GM21367 (cell line): ENCODE data around the gene SLC18A3.

Experiments used
- ATAC-seq: cut with Tn5 transposase; IDR thresholded peaks from one replicate; pipeline ENCODE4 v1.9.1; 2021; ENCODE audit not compliant: unreplicated experiment

Gene SLC18A3

DNA sequence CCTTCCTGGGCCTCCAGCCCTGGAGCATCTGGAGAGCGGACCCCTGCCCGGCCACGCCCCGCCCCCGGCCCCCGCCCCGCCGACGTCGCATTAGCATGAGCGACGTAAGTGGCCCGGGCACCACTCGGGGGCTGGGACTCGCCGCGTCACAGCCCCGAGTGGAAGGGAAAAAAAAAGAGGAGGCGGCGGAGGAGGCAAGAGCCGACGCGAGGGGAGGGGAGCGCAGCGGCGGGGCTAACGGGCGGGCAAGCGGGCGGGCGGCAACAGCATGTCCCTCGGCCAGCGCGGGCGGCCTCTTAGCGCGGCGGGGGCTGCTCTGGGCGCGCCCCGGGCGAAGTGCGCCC is at the start of gene SLC18A3:
Gene SLC18A3, plus strand, starts transcription at position 197 of the 344 bp plus-strand sequence. CDS start 431 bp downstream, outside the sequence.
- no peak for ATAC-seq

DNA sequence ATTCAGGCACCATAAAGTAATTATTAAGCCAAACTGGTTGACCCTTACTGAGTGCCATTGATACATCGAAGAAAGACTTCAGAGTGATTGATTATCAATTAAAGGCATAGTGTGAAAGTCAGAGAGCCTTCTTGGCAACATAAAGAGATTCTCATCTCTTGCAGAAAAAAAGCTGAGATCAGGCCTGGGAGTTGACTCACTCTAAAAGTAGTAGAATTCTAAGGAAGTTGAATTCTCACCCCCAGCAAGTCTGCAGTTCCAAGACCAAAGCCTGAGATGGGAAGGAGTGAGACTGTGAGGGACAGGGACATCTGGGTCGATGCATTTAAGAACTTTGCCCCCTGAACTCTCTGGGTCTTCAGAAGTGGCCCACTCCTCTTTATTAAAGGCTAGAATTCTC is 49.6 kb upstream of the SLC18A3 start:
- ATAC-seq, result no peak

DNA sequence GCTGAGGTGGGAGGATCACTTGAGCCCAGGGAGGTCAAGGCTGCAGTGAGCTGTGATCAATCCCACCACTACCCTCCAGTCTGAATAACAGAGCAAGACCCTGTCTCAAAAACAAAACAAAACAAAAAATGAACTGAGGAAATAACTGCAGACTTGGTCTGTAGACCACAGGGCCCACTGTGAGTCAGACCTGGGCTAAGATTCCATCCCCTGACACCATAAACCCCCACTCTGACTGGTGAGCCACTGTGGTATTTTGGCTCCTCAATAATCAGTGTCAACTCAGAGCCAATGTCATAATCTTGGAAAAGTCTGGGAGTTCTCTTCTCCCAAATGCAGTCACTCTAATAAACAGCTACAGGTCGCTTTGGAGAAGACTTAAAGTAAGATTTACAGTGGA is 47.2 kb upstream of the SLC18A3 start:
- no peak for ATAC-seq

DNA sequence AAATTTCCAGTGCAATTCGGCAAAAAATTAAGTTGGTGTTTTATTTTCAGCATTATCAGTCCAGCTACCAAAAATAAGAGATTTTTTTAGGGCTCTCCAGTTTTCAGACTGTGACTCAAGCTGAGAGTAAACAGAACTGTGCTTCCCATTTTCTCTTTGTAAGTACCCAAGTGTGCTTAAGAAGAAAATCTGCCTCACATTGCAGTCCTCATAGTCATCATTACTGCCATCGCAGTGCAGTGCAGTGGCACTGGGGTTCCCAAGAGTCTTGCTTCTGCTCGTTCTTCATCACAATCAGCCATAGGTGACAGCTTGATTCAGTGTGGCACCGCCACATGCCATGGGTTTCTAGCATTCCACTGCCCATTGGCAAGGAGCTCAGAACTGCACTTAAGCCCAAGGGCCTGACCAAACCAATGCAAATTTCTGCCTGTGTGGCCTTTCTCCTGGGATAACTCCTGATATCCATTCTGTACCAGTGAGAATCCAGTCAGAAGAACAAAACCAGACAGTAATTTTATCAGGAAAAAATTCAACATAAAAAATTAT is 45.6 kb upstream of the SLC18A3 start:
- ATAC-seq, result no peak

DNA sequence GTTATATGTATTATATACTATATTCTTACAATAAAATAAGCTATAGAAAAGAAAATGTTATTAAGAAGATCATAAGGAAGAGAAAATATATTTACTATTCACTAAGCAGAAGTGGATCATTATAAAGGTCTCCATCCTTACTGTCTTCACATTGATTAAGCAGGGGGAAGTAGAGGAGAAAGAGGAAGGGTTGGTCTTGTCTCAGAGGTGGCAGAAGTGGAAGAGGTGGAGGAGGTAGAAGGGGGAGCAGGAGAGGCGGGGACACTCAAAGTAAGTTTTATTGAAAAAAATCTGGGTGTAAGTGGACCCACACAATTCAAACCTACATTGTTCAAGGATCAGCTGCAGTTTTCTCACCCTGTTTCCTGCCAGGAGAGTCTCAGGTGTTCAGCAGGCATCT is 42.3 kb upstream of the SLC18A3 start:
- peak; percentile 9 for ATAC-seq

DNA sequence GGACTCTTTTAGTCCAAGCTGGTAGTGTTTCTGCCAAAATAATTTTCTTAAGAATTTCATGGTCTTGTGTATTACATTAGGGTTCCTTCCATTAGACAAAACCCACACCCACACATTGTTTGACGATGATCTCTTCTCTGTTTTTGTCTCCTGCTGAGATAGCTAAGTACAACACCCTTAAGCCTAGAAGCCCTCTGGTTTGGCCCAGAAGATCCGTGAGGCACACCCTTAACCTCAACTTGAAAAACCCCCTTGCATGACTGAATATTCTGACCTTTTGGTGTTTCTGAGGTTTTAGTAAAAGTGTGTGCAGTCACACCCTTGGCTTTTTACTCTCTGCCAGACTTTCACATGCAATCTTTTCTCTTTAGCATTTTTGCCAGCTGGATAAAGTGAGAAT is 41.9 kb upstream of the SLC18A3 start:
- peak; percentile 75 for ATAC-seq

DNA sequence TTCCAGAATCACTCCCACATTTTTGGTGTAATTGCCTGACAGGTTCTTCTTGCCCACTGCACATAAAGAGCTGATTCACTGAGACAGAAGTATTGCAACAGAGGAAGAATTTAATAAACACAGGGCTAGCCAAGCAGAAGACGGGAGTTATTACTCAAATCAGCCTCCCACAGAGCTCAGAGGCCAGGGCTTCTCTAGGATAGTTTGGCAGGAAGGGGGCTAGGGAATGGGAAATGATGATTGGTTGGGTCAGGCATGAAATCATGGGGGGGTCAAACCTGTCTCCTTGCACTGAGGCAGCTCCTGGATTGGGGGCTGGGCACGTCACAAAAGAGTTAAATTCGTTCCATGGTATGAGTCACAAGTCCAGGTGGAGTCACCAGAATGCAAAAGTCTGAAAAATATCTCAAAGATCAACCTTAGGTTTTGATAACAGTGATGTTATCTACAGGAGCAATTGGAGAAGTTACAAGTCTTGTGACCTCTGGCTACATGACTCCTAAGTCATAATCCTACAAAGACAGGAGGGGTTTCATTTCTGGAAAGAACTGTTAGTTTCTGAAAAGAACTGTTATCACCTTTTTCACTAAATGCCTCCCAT is 41.0 kb upstream of the SLC18A3 start:
- no peak for ATAC-seq

DNA sequence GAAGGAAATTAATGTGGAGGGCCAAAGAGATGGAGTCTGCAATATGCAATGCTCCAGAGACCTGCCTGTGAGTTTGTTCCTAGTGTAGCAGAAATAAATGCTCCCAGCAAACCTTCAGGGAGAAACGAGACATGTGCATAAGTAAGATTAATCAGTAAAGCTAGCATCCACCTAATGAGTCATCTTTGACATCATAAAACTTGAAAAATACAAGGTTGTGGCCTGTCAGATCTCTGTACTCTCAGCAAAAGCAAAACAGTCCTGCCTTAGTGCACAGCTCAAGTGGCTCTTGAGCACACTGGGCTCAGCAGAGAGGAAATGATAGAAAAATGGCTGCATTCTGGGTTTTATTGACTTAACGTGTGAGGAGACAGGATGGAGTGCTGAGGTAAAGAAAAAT is 38.7 kb upstream of the SLC18A3 start:
- no peak for ATAC-seq

DNA sequence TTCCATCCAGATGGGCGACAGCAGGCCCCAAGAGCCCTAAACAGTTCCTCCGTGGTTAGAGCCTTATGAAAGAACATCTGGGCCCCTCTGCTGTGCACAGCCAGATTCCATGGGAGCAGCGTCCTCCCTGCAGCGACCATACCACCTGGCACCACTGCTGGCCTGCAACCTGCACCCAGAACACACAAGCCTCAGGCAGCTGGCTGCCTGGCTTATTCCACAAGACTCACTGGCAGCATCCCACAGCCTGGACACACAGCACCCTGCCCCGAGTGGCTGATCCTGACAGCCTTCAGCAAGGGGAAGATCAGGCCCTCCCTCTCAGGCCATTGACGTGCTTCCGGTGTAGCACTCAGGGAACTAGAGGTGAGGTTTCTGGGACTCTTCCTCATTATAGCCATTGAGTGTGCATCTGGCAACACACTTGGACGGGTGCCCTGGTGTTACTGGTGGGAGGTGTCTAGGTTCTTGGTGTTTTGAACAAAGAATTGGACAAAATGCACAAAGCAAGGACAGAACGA is 37.5 kb upstream of the SLC18A3 start:
- no peak for ATAC-seq

DNA sequence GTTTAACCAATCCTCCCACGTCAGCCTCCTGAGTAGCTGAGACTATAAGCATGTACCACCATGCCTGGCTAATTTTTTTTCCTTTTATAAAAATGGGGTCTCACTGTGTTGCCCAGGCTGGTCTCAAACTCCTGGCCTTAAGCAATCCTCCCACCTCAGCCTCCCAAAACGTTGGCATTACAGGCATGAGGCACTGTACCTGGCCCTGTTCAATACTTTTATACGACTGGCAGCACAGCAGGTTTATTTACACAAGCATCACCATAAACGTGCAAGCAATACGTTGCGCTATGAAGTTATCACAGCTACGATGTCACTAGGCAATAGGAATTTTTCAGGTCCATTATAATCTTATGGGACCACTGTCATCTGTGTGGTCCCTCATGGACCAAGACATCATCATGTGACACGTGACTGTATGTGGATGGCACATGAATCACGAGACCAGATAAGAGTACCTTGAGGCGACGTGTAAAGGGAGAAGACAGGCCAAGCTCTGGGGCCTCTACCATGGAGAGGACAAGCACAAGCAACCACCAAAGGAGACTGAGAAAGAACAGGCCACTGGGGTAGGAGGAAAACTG is 34.5 kb upstream of the SLC18A3 start:
- ATAC-seq, result no peak

DNA sequence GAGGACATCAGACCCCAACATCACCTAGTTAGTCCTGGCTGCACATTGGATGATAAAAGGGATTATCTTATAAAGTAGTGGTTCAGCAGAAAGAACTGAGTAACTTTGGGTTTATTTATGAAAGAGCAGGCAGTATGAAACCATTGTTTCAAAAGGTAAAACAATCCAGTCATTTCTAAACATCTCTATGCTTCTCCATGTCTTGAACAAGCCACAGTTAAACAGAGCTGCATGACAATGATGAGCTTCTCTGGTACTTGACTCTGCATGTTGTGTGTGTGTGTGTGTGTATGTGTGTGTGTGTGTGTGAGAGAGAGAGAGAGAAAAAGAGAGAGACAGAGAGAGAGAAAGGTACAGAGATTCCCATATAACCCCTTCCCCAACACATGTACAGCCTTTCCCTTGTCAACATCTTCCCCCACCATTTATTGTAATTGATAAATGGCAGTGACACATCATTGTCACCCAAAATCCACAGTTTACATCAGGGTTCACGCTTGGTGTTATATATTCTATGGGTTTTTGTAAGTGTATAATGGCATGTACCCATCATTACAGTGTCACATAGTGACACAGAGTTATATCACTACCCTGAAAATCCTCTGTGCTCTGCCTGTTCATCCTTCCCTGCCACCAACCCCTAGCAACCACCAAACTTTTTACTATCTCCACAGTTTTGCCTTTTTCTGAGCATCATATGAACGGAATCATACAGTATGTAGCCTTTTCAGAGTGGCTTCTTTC is 32.8 kb upstream of the SLC18A3 start:
- no peak for ATAC-seq

DNA sequence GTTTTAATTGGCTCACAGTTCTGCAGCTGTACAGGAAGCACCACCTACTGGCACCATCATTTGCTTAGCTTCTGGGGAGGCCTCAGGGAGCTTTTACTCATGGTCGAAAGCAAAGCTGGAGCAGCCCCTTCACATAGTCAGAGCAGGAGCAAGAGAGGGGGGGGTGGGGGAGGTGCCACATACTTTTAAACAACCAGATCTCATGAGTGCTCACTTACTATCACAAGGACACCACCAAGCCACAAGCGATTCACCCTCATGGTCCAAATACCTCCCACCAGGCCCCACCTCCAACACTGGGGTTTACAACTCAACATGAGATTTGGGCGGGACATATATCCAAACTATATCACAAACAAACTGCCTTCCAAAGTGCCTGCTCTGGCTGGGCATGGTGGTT is 31.7 kb upstream of the SLC18A3 start:
- no peak for ATAC-seq

DNA sequence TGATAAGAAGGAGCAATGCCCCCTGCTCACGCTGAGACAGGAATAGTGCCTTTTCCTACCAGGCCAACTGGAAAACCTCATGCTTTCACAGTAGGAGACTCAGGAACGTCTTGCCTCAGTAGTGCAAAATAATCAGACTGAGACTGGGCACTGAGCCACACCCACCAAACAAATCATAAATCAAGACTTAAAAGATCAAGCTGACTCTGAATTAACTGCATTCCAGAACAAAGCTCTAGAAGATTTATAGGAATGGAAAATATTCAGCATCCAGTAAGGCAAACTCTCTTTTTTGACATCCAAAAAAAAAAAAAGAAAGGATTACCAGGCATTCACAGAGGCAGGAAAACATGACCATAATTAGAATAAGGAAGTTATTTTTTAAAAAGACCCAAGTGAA is 30.5 kb upstream of the SLC18A3 start:
- no peak for ATAC-seq

DNA sequence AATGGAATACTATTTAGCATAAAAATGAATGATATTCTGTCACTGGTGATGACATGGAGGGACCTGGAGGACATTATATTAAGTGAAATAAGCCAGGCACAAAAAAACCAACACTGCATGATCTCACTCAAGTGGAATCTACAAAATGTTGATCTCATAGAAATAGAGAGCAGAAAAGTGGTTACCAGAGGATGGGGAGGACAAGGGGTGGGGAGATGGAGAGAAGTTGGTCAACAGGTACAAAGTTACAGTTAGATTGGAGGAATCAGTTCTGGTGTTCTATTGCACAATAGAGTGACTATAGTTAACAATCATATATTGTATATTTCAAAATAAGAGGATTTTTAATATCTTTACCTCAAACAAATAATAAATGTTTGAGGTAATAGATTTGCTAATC is 24.7 kb upstream of the SLC18A3 start:
- no peak for ATAC-seq

DNA sequence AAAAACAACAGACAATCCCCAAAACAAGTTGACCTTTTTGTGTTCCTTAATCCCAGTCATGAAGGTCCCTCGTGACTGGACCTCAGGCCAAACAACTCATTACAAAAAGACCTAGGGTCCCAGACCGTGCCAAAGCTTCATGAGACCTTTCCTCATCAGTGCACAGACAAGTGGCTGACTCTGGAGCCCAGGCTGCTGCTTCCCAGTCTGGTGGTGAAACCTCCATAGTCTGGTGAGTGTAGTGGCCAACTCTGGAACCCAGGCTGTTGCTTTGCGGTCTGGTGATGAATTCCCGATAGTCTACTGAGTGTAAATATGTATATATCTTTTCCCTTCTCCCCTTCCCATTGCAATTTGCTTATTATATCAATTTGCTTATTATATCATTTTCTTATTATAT is 22.1 kb upstream of the SLC18A3 start:
- no peak for ATAC-seq

DNA sequence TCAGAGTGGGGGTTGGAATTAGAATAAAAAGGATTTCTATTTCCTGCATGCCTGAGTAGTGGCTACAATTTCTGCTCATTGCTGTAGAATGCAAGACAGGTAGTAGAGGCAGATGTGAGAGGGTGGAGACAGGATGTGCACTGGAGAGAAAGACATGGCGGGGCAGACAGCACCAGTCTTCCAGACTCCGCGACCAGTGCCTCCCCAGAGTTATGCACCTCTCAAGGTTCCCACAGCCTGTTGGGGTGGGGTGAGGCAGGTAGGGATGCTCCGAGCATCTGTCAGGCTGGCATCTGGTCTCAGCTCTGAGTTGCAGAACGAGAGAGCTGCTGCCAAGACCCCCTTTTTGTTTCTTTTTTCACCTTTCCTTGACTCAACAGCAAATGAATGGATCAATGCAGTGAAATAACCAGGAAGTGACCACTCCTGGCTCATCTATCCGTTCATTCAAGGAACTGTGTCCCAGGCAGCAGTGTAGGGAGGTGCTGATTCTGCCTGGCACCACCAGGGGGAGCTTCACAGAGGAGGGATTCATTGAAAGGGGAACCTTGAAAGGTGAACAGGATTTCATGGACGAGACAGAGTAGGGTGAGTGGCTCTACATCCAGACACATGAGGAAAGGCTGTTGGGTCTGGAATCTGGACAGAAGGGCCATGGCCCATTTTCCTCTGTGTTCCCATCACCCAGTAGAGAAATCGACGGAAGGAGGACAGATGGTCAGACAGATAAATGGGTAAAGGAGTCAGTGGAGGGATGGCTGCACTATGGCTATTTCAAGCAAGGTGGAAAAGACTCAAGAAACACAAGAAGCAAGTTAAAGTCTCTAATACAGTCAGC is 17.2 kb upstream of the SLC18A3 start:
- peak; percentile 61 for ATAC-seq

DNA sequence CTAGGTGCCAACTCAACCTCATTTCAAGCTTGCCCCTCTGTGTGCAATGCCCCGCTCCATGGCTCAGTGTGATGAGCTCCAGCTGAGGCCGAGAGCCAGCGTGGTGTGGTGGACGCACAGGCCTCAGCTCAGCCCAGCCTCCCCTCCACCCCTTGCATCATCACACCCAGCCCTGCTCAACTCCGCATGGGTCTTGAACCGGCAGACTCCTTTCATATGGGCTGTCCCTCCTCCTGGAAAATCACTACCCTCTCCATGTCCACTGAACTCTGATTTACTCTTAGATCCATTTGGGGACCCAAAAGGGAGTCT is 16.6 kb upstream of the SLC18A3 start:
- ATAC-seq, result no peak

DNA sequence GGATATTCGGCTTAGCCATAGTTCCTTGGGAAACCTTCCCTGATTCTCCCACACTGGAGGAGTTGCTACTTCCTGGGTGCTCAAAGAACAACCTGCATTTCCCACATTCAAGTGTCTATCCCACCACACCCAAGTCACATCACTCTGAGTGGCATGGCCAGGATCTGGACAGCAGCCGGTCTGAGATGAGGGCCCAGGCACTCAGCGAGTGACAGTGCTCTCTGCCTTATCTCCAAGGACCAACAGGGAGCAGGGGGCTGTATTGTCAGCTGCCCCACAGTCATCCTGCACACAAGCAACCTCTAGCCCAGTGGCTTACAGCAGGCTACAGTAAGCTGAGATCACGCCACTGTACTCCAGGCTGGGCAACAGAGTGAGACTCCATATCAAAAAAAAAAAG is 16.1 kb upstream of the SLC18A3 start:
- no peak for ATAC-seq

DNA sequence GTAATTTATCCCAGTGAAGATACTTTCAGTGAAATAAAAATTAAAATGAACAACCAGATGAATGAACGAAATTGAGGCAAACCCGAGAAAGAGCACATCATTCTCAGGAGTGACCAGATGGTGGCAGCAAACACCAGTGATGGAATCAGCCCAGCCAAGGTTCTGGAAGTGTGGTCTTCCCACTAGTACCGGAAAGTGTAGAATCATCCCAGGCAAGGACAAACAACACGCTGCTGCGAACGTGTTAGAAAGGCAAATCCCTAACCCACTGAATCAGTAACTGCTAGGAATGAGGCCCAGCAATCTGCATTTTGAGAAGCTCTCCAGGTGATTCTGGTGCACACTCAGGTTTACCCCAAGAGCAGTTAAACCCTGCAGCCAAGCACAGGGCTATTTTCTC is 15.5 kb upstream of the SLC18A3 start:
- ATAC-seq, result no peak

DNA sequence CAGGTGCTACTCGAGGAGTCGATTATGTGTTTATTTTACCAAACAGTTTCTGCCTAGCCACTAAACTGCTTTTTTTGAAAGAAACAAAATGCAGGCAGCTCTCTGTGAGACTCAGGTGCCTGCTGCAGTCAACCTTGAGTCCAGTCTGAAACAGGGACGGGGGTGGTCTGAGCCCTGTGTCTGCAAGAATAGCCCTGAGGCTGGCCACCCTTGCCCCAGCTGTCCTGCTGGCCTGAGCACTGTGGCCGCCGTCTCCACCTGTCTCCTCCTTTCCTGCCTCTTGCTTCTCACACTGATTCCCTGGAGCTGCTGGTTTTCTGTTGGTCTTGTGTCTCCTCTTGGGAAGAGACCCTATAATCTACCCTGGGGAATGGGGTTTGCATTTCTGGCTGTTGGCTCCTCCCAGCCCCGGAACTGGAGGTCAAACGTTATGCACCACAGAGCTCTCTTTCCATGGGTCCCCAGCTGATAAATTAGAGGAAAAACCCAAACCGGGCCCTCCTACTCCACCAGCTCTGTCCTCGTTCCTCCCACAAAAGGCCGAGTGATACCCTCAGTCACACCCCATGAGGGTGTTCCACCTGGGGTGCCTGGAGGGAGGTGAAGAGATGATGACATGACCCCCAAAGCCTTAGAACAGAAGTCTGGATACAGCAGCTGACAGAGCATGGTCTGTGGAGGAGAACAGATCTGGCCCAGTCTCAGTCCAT is 15.0 kb upstream of the SLC18A3 start:
- no peak for ATAC-seq
